HL-60/S4 treated with retinoic acid at 250 ng/mL for 4 days and 3 days (cell line): Measurements from ENCODE around the gene SPRED2.
"Not testable (repeated sequence)": the region's sequence is repeated elsewhere in the genome, so short reads cannot be mapped to it uniquely, and the experiment has no call there.

Source experiments
- in situ Hi-C: fragments of 300-500 bp; cut with MboI; formaldehyde crosslinking; loops from 2 replicates; pipeline ENCODE4 v1.7.0; 2022; ENCODE audit warnings: low sequenced_read_pairs

SPRED2 gene

GRCh38 chr2:65349863-65350262, 82.5 kb downstream of the SPRED2 start:
- in situ Hi-C loops: no loop called here

- in situ Hi-C loops: no loop called here
These were observed 84.5 kb downstream of the SPRED2 start for GRCh38 chr2:65347913-65348312.

- in situ Hi-C loops: no loop called here
These were observed 86.8 kb downstream of the SPRED2 start for GRCh38 chr2:65345631-65346030.

- in situ Hi-C loops: no loop called here
These were observed 87.7 kb downstream of the SPRED2 start for GRCh38 chr2:65344689-65345088.

- in situ Hi-C loops: no loop called here
These were observed 88.2 kb downstream of the SPRED2 start for GRCh38 chr2:65344182-65344581.

GRCh38 chr2:65343386-65343785, 89.0 kb downstream of the SPRED2 start:
- in situ Hi-C loops: no loop called here

- in situ Hi-C loops: no loop called here
These were observed 91.3 kb downstream of the SPRED2 start for GRCh38 chr2:65340898-65341681.

- in situ Hi-C loops: no loop called here
These were observed 92.8 kb downstream of the SPRED2 start for GRCh38 chr2:65339648-65340047.

- in situ Hi-C loops: not testable (repeated sequence)
These were observed 93.4 kb downstream of the SPRED2 start for GRCh38 chr2:65338830-65339495.

GRCh38 chr2:65337915-65338314, 94.5 kb downstream of the SPRED2 start:
- in situ Hi-C loops: not testable (repeated sequence)

- in situ Hi-C loops: no loop called here
These were observed 97.7 kb downstream of the SPRED2 start for GRCh38 chr2:65334714-65335113.

- in situ Hi-C loops: no loop called here
These were observed 100.9 kb downstream of the SPRED2 start for GRCh38 chr2:65331336-65332025.

GRCh38 chr2:65329525-65329924, 102.9 kb downstream of the SPRED2 start:
- in situ Hi-C loops: no loop called here

GRCh38 chr2:65326276-65326675, 106.1 kb downstream of the SPRED2 start:
- in situ Hi-C loops: no loop called here

- in situ Hi-C loops: no loop called here
These were observed 107.3 kb downstream of the SPRED2 start for GRCh38 chr2:65325066-65325465.

- in situ Hi-C loops: no loop called here
These were observed 111.5 kb downstream of the SPRED2 start for GRCh38 chr2:65320946-65321345.

- in situ Hi-C loops: no loop called here
These were observed 112.2 kb downstream of the SPRED2 start for GRCh38 chr2:65320042-65320725.

GRCh38 chr2:65319674-65320041, 112.7 kb downstream of the SPRED2 start:
- in situ Hi-C loops: no loop called here

GRCh38 chr2:65319072-65319673, 113.2 kb downstream of the SPRED2 start:
- in situ Hi-C loops: no loop called here

- in situ Hi-C loops: no loop called here
These were observed 114.6 kb downstream of the SPRED2 start for GRCh38 chr2:65317841-65318240.

- in situ Hi-C loops: not testable (repeated sequence)
These were observed 115.0 kb downstream of the SPRED2 start for GRCh38 chr2:65317351-65317750.
